GM10248 (cell line): ENCODE data around the gene CIAO2A.
"Not testable (repeated sequence)": the region's sequence is repeated elsewhere in the genome, so short reads cannot be mapped to it uniquely, and the experiment has no call there.

Source experiments
- CTCF ChIA-PET: fragments of 300-600 bp; sonication (Branson Sonifier 250); formaldehyde crosslinking; extraction: SDS; loops from one replicate; lab custom pipeline; 2021; ENCODE audit warnings: antibody characterized with exemption; lab: Yijun Ruan, JAX
- POLR2A ChIA-PET: fragments of 350-650 bp; sonication (Branson Sonifier 250); formaldehyde crosslinking; extraction: SDS; loops from one replicate; lab custom pipeline; 2020; ENCODE audit warnings: antibody characterized with exemption; lab: Yijun Ruan, JAX
- DNase-seq: peaks from one replicate; pipeline ENCODE4 v3.0.0; 2012; ENCODE audit errors: extremely low spot score
- TF ChIP-seq, protein P1 (sequence below): IDR thresholded peaks from 2 replicates; pipeline ENCODE4 v1.5.1; 2012; ENCODE audit warnings: mild to moderate bottlenecking, low read depth; ENCODE audit errors: extremely low read depth, missing control alignments, control extremely low read depth

Gene CIAO2A

GRCh38 chr15:64067564-64068030 lies 26.0 kb downstream of the CIAO2A start:
- POLR2A ChIA-PET, result no interaction called here
- CTCF ChIA-PET, result interaction anchor here (0.6 to 8.2 kb wide), 62 partner anchors 10 to 1020 kb away, joined by 3 to 104 read pairs (median 4); partner anchors contain the start of genes CIAO2A, DAPK2, FBXL22 and HERC1
- TF ChIP-seq, protein P1, sequence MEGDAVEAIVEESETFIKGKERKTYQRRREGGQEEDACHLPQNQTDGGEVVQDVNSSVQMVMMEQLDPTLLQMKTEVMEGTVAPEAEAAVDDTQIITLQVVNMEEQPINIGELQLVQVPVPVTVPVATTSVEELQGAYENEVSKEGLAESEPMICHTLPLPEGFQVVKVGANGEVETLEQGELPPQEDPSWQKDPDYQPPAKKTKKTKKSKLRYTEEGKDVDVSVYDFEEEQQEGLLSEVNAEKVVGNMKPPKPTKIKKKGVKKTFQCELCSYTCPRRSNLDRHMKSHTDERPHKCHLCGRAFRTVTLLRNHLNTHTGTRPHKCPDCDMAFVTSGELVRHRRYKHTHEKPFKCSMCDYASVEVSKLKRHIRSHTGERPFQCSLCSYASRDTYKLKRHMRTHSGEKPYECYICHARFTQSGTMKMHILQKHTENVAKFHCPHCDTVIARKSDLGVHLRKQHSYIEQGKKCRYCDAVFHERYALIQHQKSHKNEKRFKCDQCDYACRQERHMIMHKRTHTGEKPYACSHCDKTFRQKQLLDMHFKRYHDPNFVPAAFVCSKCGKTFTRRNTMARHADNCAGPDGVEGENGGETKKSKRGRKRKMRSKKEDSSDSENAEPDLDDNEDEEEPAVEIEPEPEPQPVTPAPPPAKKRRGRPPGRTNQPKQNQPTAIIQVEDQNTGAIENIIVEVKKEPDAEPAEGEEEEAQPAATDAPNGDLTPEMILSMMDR, result peak; percentile 70
- peak; percentile 78 for DNase-seq

- ChIA-PET POLR2A (no interaction called here), CTCF (interaction anchor here (0.8 to 8.2 kb wide), 19 partner anchors 11 to 1019 kb away, joined by 3 to 104 read pairs (median 5); partner anchors contain the start of genes DAPK2 and HERC1)
- TF ChIP-seq, protein P1, result no peak
- no peak for DNase-seq
Observed at GRCh38 chr15:64066451-64066850, 27.2 kb downstream of the CIAO2A start.

GRCh38 chr15:64060716-64061115 lies 32.9 kb downstream of the CIAO2A start:
- POLR2A ChIA-PET, result no interaction called here
- TF ChIP-seq, protein P1, result no peak
- no peak for DNase-seq
- CTCF ChIA-PET, result interaction anchor here (1.0 to 5.2 kb wide), 3 partner anchors 15 to 451 kb away, joined by 3 to 32 read pairs (median 6); partner anchors contain the start of gene DAPK2

DNA sequence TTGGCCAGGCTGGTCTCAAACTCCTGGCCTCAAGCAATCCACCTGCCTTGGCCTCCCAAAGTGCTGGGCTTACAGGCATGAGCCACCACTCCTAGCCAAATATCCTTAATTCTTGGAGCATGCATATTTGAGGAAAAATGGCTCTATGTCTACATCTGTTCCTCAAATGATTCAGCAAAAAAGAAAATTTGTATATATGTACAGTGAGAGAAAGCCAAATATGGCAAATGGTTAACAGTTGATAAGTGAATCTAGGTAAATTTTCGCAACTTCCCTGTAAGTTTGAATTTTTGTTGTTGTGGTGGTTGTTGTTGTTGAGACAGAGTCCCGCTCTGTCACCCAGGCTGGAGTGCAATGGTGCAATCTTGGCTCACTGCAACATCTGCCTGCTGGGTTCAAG lies 34.5 kb downstream of the CIAO2A start:
- CTCF ChIA-PET, DNase-seq, POLR2A ChIA-PET: not testable (repeated sequence)

- DNase-seq, result no peak
- TF ChIP-seq, protein P1, result no peak
- ChIA-PET CTCF (interaction anchor here (2.3 kb wide), 1 partner anchor 12 kb away, joined by 7 read pairs; the partner anchor contains the start of gene DAPK2), POLR2A (no interaction called here)
Observed at GRCh38 chr15:64058279-64058678, 35.4 kb downstream of the CIAO2A start.

- DNase-seq, POLR2A ChIA-PET: not testable (repeated sequence)
- CTCF ChIA-PET, result interaction anchor here (1.0 to 1.2 kb wide), 3 partner anchors 14 to 27 kb away, joined by 3 to 6 read pairs (median 3); no protein-coding TSS in a partner anchor
Observed at GRCh38 chr15:64053674-64054073, 40.0 kb downstream of the CIAO2A start.

- TF ChIP-seq, protein P1, result no peak
- DNase-seq, result no peak
- ChIA-PET CTCF (interaction anchor here (1.0 to 1.1 kb wide), 2 partner anchors 14 to 16 kb away, joined by 3 to 6 read pairs; no protein-coding TSS in a partner anchor), POLR2A (no interaction called here)
Observed at GRCh38 chr15:64052925-64053491, 40.6 kb downstream of the CIAO2A start.
